SK-N-SH (cell line): Measurements from ENCODE around the gene RRP15. TPM values are rescaled to one million over a fixed set of nuclear protein-coding genes. Genes with fewer than 3 reads are reported as not detected.

Experiments
- CTCF ChIA-PET: fragments of 300-600, 350-600 bp; formaldehyde crosslinking; extraction: SDS; loops from one replicate; lab custom pipeline; 2021; lab: Yijun Ruan, JAX
- POLR2A ChIA-PET: fragments of 350-600 bp; sonication (Branson Sonifier 250); formaldehyde crosslinking; extraction: SDS; loops from one replicate; lab custom pipeline; 2020; ENCODE audit warnings: antibody characterized with exemption, inconsistent platforms; lab: Yijun Ruan, JAX
- DNase-seq: peaks from one replicate; pipeline ENCODE4 v3.0.0; 2012
- H2AFZ ChIP-seq: fragments of 200-600 bp; sonication (generic); 2 replicates; pipeline ENCODE4 v1.8.1; 2016; ENCODE audit warnings: antibody characterized with exemption, mild to moderate bottlenecking, low read depth
- H3F3A ChIP-seq: fragments of 200-600 bp; sonication (generic); replicated peaks from 2 replicates; pipeline ENCODE3; 2016; ENCODE audit warnings: antibody characterized with exemption, mild to moderate bottlenecking; ENCODE audit not compliant: insufficient read depth
- H3K27ac ChIP-seq, 2 experiments: fragments of 200-500 bp in 1 of 2; fragments of 200-600 bp in 1 of 2; sonication (Bioruptor generic) in 1 of 2; sonication (generic), shearing (Covaris generic) in 1 of 2; 2 replicates each; pipeline versions ENCODE4 v1.5.1 to v1.6.1; 2014 to 2016; ENCODE audit warnings: low read depth in 2 of 2, inconsistent platforms in 1 of 2, low read length in 1 of 2, mild to moderate bottlenecking in 1 of 2, mixed read lengths in 1 of 2
- H3K27me3 ChIP-seq: fragments of 200-600 bp; sonication (generic), shearing (Covaris generic); 2 replicates; pipeline ENCODE4 v1.6.1; 2016; ENCODE audit warnings: mixed run types; ENCODE audit not compliant: insufficient read depth
- H3K36me3 ChIP-seq, 2 experiments: fragments of 200-500 bp in 1 of 2; fragments of 200-600 bp in 1 of 2; sonication (Bioruptor generic) in 1 of 2; sonication (generic) in 1 of 2; replicated peaks in 1 of 2; 2 replicates each; pipeline versions ENCODE3 to v1.5.1; 2014 to 2016; ENCODE audit warnings: low read length in 1 of 2, mild to moderate bottlenecking in 1 of 2; ENCODE audit not compliant: insufficient read depth in 2 of 2, control insufficient read depth in 1 of 2
- H3K4me1 ChIP-seq, 2 experiments: fragments of 200-500 bp in 1 of 2; fragments of 200-600 bp in 1 of 2; sonication (Bioruptor generic) in 1 of 2; sonication (generic), shearing (Covaris generic) in 1 of 2; 2 replicates each; pipeline versions ENCODE4 v1.5.1 to v1.6.1; 2014 to 2016; ENCODE audit warnings: low read depth in 1 of 2, low read length in 1 of 2, mixed run types in 1 of 2; ENCODE audit not compliant: insufficient read depth in 2 of 2, control insufficient read depth in 1 of 2
- H3K4me2 ChIP-seq: fragments of 200-600 bp; sonication (generic), shearing (Covaris generic); 2 replicates; pipeline ENCODE4 v1.6.1; 2017; ENCODE audit warnings: mixed run types
- H3K4me3 ChIP-seq, 2 experiments: fragments of 200-500 bp in 1 of 2; fragments of 200-600 bp in 1 of 2; sonication (Bioruptor generic) in 1 of 2; sonication (generic), shearing (Covaris generic) in 1 of 2; 2 replicates each; pipeline versions ENCODE4 v1.5.1 to v1.8.1; 2014 to 2016; ENCODE audit warnings: low read depth in 2 of 2, inconsistent platforms in 1 of 2, low read length in 1 of 2, mild to moderate bottlenecking in 1 of 2, mixed read lengths in 1 of 2, moderate library complexity in 1 of 2
- H3K79me2 ChIP-seq: fragments of 200-600 bp; sonication (generic); 2 replicates; pipeline ENCODE4 v1.8.1; 2017; ENCODE audit warnings: mild to moderate bottlenecking; ENCODE audit not compliant: insufficient read depth
- H3K9ac ChIP-seq: fragments of 200-600 bp; sonication (generic); 2 replicates; pipeline ENCODE4 v1.6.1; 2017; ENCODE audit warnings: mixed run types
- H3K9me2 ChIP-seq: fragments of 200-600 bp; sonication (generic); 2 replicates; pipeline ENCODE4 v1.6.1; 2017; ENCODE audit warnings: mixed run types
- H3K9me3 ChIP-seq: fragments of 200-600 bp; sonication (generic); 2 replicates; pipeline ENCODE4 v1.6.1; 2017; ENCODE audit warnings: mixed run types, mild to moderate bottlenecking, moderate library complexity
- H4K20me1 ChIP-seq: fragments of 200-600 bp; sonication (generic); 2 replicates; pipeline ENCODE4 v1.6.1; 2017; ENCODE audit warnings: mild to moderate bottlenecking, mixed run types; ENCODE audit not compliant: insufficient read depth
- EZH2phosphoT487 ChIP-seq: fragments of 200-600 bp; sonication (generic); IDR thresholded peaks from 2 replicates; pipeline ENCODE4 v1.6.1; 2017; ENCODE audit warnings: low read depth, mixed run types, mild to moderate bottlenecking, antibody characterized with exemption, moderate library complexity, borderline replicate concordance
- FOSL2 ChIP-seq: IDR thresholded peaks from 2 replicates; pipeline ENCODE4 v1.4.0; 2012; ENCODE audit warnings: low read depth, mild to moderate bottlenecking, moderate library complexity, borderline replicate concordance
- JUND ChIP-seq: IDR thresholded peaks from 2 replicates; pipeline ENCODE4 v1.4.0; 2012
- MXI1 ChIP-seq: IDR thresholded peaks from 2 replicates; pipeline ENCODE4 v1.6.1; 2012; ENCODE audit warnings: mild to moderate bottlenecking, low read depth, low read length, improper control_type of control experiment
- NFIC ChIP-seq: IDR thresholded peaks from 2 replicates; pipeline ENCODE4 v1.4.0; 2012; ENCODE audit warnings: borderline replicate concordance
- NRF1 ChIP-seq: IDR thresholded peaks from 2 replicates; pipeline ENCODE4 v1.6.1; 2012; ENCODE audit warnings: low read depth, mild to moderate bottlenecking, low read length
- YY1 ChIP-seq: IDR thresholded peaks from 2 replicates; pipeline ENCODE4 v1.4.0; 2012; ENCODE audit warnings: low read depth, mild to moderate bottlenecking
- WGBS: methylation state at CpG from one replicate; pipeline ENCODE4 v1.1.6; 2017; ENCODE audit warnings: low lambda C conversion rate; 5-methylcytosine and 5-hydroxymethylcytosine counted together
- polyA plus RNA-seq, 3 experiments: library from polyadenylated mRNA; depleted of rRNA; stranded (reverse); fragments of >200 nt; gene quantifications; 2 replicates each; pipeline ENCODE4 v1.2.3, GENCODE V29; 2012
- TF ChIP-seq, protein P1 (sequence below): IDR thresholded peaks from 2 replicates; pipeline ENCODE4; 2012
- TF ChIP-seq, protein P2 (sequence below): IDR thresholded peaks from 2 replicates; pipeline ENCODE4 v1.4.0; 2012; ENCODE audit warnings: low read depth, borderline replicate concordance

Gene RRP15
- polyA plus RNA-seq, 1 of the 3 experiments (the other 2 are of a cell fraction) = 2.1 TPM

DNA sequence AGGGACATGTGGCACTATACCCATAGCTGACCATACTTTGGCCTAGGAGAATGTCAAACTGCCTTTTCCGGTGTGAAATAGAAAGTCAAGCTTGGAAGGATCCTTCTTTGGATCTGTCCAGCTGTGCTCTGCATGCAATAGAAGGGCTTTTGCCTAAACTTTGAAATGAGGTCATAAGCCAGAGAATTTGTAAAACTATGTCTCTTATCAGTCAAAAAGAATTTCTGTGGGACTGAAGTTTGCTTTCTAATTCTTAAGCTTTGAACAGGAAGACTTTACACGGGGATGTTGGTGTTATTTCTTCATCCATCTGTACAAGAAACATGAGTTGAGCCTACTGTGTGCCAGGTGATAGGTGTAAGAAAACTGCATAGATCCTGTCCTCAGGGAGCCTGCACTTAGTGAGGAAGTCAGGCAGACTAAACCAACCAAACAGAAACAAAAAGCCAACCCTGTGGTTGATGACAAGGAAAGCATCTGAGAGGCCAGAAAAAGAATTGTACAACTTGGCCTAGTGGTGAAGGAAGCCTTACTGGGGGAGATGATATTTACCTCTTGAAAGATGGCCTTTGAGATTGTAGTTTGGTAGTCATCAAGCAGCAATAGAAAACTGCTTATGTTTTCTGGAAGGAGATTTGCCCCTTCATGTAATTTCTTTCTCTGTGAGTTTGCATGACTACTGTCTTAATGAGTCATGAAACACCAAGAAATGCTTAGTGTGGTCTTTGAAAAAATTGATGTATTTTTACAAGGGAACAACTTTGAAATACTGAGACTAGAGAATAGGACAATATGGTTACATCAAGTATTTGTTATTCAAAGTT is 84.8 kb downstream of the RRP15 start:
- Histone ChIP-seq H3K4me3 (no peak overlapping the region), H3K9ac (no peak overlapping the region), H3K4me2 (no peak overlapping the region), H3K27me3 (no peaks in the 10 kb centered on the region), H4K20me1 (no peaks in the 10 kb centered on the region), H3K27ac (peak overlapping the region in 1 of 2 experiments; percentile 9; a peak in 2 of 4 replicates), H2AFZ (no peak overlapping the region), H3F3A (peaks cover 9% of the 10 kb centered on the region), H3K79me2 (no peaks in the 10 kb centered on the region)
- CTCF ChIA-PET = interaction anchor here (0.7 kb wide), 1 partner anchor 780 kb away, joined by 3 read pairs; no protein-coding TSS in a partner anchor
- TF ChIP-seq JUND (0 out of 2 replicates have a peak, but pooled peaks have one; percentile 12), YY1 (no peak)
- TF ChIP-seq, all 33 proteins: peak for 1
- WGBS = 85% methylated on average over 2 of the region's 2 CpGs
- Histone ChIP-seq H3K4me1 (peaks cover 10 to 12% of the 10 kb centered on the region in 2 experiments), H3K9me2 (no peaks in the 10 kb centered on the region), H3K9me3 (no peaks in the 10 kb centered on the region), H3K36me3 (no peaks in the 10 kb centered on the region)
- DNase-seq = no peak
- POLR2A ChIA-PET = no interaction called here

DNA sequence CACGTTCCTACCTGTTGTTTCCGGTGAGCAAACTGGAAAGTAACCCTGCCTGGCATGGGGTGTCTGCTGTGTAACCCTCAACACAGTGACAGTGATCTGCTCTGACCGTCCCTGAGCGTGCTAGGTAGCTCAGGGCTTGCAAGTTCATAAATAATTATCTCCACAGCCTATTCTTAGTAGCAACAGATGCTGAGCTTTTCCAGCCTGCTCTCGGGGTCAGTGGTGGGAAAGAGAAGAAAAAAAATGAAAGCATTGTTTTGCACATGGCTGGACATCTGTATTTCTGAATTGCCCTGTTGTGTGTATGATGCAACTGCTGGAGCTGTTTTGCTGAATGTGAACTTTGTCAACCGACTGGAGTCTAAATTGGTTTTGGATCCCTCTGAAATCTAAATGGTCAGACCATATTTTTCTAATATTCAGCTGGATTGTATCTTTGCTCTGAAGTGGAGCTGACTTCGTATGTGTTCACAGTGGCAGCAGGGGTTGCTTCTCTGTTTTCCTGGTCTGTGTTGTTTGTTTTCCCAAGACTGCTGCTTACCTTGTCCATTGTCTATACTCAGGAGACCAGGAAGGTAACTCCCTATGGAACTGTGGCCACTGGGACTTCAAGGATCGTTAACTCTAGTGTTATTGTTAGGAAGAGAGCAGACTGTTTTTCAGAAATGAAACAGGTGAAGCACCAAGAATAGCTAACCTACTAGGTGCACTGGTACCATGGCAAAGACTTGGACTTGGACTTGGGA is 87.0 kb downstream of the RRP15 start:
- DNase-seq = no peak
- TF ChIP-seq NFIC = no peak
- TF ChIP-seq NRF1 = no peak
- no peaks in the 10 kb centered on the region for H3K9me3 ChIP-seq
- ChIA-PET POLR2A (no interaction called here), CTCF (interaction anchor here (0.6 kb wide), 1 partner anchor 43 kb away, joined by 3 read pairs; no protein-coding TSS in a partner anchor)
- no peaks in the 10 kb centered on the region for H3K79me2 ChIP-seq
- 76% methylated on average over 8 of the region's 8 CpGs for WGBS
- no peak overlapping the region for H3K27ac ChIP-seq
- no peaks in the 10 kb centered on the region for H4K20me1 ChIP-seq
- no peaks in the 10 kb centered on the region for H3K9me2 ChIP-seq
- H2AFZ ChIP-seq = no peak overlapping the region
- H3K4me3 ChIP-seq = no peak overlapping the region
- peaks cover 25% of the 10 kb centered on the region for H3F3A ChIP-seq
- no peak overlapping the region for H3K9ac ChIP-seq
- peaks cover 8 to 28% of the 10 kb centered on the region in 2 experiments for H3K4me1 ChIP-seq
- no peaks in the 10 kb centered on the region for H3K27me3 ChIP-seq
- no peaks in the 10 kb centered on the region for H3K36me3 ChIP-seq
- no peak overlapping the region for H3K4me2 ChIP-seq

DNA sequence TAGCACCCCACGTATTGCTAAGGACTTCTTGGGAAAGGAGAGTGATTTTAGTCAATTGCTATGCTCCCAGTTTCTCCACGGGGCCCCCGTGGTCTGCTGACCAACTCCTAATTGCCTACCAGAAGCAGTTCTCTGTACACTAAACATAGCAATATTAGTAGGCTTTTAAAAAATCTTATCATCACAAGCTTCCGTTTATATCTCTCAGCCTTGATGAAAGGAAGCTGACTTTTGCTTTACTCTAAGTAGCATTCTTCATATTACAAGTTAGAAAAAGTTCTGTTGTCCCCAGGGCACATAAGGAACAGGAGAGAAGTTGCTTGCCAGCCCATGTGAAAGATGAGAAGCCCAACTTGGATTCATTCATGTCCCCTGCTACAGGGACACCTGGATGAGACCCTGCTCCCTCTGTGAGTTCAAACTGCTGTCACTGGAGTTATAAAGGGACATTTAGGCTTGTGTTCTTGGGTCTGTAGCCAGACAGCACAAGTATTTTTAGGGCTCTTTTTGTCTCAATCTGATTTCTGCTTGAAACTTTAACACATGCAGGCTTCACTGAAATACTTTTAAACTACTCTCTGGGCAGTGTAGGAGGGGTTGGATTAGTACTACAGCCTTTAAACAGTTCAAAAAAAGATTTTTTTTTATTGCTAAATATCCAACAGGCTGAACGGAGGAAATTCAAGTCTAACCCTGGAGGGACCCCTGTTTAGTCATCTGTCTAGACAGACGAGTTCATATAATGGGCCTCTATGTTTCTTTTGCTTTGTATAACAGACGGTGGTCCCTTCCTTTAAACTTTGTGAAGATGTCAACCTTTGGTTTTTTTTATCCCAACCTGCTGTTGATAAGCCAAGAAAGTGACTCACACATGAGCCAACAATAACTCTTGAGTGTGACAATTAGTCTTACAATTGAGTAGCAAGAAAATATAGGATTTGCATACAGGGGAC is 89.6 kb downstream of the RRP15 start:
- H3F3A ChIP-seq = peaks cover 32% of the 10 kb centered on the region
- H3K27ac ChIP-seq = peak overlapping the region; percentile 59 to 78; a peak in 3 of 4 replicates
- H3K36me3 ChIP-seq = no peaks in the 10 kb centered on the region
- H3K9me3 ChIP-seq = no peaks in the 10 kb centered on the region
- no peak overlapping the region for H3K4me3 ChIP-seq
- no peak for DNase-seq
- H3K4me1 ChIP-seq = peaks cover 8 to 30% of the 10 kb centered on the region in 2 experiments
- no peaks in the 10 kb centered on the region for H3K27me3 ChIP-seq
- peak overlapping the region; percentile 62 for H3K4me2 ChIP-seq
- H3K79me2 ChIP-seq = no peaks in the 10 kb centered on the region
- CTCF ChIA-PET = no interaction called here
- no peaks in the 10 kb centered on the region for H4K20me1 ChIP-seq
- POLR2A ChIA-PET = no interaction called here
- peak overlapping the region; percentile 43; the same call in 1 of the 2 replicates for H2AFZ ChIP-seq
- peak overlapping the region; percentile 65; the same call in 1 of the 2 replicates for H3K9ac ChIP-seq
- no peaks in the 10 kb centered on the region for H3K9me2 ChIP-seq
- TF ChIP-seq EZH2phosphoT487 (no peak), FOSL2 (peak; percentile 53; the same call in 1 of the 2 replicates), MXI1 (no peak), JUND (peak; percentile 34; the same call in 1 of the 2 replicates)
- TF ChIP-seq, protein P1, sequence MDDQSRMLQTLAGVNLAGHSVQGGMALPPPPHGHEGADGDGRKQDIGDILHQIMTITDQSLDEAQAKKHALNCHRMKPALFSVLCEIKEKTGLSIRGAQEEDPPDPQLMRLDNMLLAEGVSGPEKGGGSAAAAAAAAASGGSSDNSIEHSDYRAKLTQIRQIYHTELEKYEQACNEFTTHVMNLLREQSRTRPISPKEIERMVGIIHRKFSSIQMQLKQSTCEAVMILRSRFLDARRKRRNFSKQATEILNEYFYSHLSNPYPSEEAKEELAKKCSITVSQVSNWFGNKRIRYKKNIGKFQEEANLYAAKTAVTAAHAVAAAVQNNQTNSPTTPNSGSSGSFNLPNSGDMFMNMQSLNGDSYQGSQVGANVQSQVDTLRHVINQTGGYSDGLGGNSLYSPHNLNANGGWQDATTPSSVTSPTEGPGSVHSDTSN = peak; percentile 54
- TF ChIP-seq, protein P2, sequence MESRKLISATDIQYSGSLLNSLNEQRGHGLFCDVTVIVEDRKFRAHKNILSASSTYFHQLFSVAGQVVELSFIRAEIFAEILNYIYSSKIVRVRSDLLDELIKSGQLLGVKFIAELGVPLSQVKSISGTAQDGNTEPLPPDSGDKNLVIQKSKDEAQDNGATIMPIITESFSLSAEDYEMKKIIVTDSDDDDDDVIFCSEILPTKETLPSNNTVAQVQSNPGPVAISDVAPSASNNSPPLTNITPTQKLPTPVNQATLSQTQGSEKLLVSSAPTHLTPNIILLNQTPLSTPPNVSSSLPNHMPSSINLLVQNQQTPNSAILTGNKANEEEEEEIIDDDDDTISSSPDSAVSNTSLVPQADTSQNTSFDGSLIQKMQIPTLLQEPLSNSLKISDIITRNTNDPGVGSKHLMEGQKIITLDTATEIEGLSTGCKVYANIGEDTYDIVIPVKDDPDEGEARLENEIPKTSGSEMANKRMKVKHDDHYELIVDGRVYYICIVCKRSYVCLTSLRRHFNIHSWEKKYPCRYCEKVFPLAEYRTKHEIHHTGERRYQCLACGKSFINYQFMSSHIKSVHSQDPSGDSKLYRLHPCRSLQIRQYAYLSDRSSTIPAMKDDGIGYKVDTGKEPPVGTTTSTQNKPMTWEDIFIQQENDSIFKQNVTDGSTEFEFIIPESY = no peak
- TF ChIP-seq, all 33 proteins: peak for 3
- 39% methylated on average over 7 of the region's 7 CpGs for WGBS
